DMS53 treated with DMSO at 0.1 percent for 48 hours (cell line): ENCODE measurements around the gene LUM.
A peak's percentile ranks its signal among the peaks of the same experiment; 100 is the strongest.

Source experiments
- DNase-seq: peaks from one replicate; lab custom pipeline; 2025; ENCODE audit not compliant: unreplicated experiment; lab: John Stamatoyannopoulos, UW

Gene LUM

DNA sequence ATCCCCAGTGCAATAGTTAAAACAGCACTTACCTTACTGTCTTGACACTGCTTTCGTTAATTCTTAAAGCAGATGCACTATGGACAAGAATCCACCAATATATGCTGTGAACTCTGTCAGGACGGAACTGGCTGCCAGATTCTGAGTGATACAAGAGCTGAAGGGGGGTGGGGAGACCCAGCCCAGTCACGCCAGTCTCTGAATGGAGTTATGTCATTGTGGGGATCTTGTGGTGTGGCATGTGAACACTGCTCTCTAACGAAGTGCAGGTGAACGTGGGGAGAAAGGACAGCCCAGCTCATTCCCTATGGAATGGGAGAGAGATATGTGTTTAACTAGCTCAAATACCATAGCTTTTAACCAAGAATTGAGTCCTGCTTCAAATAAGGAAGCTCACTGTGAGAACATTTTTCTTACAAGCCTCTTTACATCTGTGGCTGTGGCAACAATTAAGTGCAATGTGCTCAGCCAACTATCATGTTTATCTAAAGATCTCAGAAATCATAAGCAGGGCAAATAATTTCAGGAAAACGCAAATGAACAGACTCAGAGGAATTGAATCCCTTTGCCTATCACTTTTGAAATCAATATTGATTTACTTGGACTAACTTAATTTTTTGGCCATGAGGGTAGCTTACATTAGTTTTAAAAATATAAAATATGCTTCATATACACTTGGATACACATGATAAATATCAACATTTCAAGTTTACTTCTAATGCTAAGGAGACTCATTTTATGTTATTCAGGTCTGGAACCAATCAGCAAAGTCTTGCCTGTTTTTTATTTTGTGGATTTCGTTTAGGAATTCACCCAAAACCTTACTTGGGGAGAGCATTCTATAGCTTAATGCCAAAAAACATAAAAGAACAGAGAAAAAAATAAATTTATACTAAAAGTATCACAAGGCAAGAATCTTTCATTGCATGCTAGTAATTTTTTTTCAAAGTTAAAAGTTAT is at the start of gene LUM:
Gene LUM (minus strand): TSS at position 129 of the 960 bp plus-strand sequence. CDS start 2,515 bp downstream, outside the sequence.
- DNase-seq: no peak

DNA sequence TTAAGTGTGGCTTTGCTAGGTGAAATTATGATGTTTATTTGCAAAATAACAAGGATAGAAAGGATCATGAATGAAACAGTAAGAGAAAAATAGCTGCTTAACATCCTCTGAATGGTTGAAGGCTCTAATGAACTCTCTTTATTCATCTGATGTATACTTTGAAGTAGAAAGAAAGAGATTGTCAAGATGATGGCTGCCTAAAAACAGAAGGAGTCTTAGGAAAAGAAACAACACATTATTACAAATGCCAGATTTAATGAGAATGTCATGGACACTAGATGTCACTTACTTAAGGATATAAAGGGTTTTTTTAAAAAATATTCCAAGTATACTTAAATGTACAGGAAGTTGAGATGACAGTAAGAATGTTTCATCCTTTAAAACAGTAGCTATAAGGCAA is 49.7 kb upstream of the LUM start:
- no peak for DNase-seq

GRCh38 chr12:91155990-91156389 is 44.7 kb upstream of the LUM start:
- DNase-seq: no peak

DNA sequence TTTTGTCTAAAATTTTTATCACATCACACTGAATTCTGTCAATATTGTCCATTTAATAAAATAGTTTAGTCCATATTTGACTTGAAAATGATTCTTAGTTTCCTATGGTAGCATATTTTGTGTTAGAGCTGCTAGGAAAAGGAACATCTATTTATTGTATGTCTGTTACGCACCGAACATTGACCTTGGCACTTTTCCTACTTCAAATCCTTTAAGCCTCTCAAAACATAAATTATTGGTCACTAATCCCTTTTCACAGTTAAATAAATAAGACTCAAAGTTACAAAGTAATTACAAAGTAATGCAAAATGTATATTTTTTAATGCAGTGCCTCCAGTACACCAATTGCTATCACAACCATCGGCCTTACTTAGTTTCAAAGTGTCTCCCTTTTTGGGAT is 42.8 kb upstream of the LUM start:
- DNase-seq: no peak

DNA sequence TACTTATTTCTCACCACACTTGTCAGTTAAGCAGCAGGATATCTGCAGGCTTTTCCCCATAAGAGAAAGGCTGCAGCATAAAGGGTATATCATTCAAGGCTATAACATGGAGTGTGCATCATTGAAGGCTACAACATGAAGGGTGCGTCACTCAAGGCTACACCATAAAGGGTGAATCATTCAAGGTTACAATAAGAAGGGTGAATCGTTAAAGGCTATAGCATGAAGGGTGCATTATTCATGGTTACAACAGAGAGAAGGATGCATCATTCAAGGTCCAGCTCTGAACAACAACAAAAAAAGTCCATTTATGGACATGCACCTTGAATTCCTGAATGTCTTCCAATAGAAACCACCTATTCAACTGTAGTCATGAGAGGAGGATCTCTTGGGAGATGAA is 32.8 kb upstream of the LUM start:
- no peak for DNase-seq

DNA sequence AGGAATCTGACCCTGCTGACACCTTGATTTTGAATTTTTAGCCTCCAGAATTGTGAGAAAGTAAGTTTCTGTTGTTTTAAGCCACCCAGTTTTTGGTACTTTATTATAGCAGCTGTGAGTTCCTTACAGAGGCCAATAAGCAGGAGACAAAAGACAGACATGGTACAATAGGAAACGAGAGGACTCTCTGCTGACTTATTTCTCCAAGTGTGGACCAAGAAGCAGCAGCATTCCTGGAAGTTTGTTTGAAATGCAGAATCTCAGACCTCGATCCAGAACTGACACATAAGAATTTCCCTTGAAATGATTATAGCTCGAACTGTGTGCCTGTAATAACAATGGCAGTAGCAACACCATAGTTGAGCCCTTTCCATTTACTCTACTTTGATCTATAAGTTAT is 31.9 kb upstream of the LUM start:
- no peak for DNase-seq

DNA sequence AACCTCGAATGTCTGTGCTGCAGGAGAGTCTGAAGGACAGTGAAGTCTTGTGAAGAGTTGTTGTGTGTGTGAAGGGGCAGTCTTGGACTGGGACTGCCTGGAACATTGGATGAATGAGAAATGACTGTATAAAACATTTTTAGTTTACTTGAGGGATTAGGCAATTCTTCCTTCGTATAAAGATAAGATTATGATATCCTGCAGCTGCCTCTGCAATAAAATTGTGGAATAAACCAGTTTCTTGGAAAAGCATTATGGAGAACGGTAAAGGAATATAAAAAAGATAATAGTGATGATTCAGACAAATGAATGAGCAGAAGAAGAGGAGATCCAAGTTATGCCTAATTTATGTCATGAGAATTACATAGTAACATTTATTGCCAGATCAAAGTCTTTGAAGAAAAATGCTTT is 30.9 kb upstream of the LUM start:
- no peak for DNase-seq

- DNase-seq: no peak
These were observed 29.0 kb upstream of the LUM start for GRCh38 chr12:91140026-91140931.

DNA sequence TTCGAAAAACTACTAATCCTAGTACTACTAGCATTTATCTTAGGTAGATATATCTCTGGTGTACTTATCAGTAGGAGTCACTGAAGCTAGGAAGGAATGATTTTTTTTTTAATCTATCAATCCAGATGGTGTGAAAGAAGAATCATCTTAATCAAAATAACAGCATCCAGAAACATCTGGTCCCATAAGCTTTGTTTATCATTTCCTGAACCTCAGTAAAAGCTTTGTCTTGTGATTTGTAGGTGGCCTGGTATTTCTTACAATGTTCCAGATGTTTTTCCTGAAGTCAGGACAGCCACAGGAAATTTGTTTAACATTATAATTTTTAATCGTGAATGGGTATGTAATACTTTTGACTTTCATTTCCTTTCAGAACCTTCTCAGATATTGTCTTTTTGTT is 28.0 kb upstream of the LUM start:
- no peak for DNase-seq

DNA sequence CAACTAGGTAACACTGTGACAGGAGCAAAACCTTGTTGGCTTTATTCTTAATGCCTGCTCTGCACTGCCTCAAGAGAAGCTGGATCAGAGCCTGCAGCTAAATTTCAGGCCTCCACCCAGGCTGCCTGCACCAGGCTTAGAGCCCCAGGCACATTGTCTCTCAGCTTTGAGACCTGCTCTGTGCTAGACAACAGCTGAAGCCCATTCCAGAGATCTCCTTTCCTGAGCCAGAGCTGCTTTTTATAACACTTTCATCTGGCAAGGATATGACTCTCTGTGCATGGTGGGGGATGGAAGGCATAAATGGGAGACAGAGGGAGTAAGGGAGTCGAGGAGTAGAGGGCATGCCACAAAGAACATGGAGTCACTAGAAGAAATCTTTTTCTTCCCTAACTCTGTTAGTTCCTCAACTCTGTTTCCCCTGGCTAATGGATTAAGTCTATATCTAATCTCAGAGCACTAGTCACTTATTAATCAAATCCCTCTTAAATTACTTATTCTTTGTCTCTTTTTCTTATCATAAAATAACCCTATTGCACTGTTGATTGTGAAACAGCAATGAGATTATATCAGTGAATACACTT is 27.1 kb upstream of the LUM start:
- DNase-seq: no peak

- DNase-seq: no peak
These were observed 22.6 kb upstream of the LUM start for GRCh38 chr12:91133871-91134270.

- no peak for DNase-seq
These were observed 18.5 kb upstream of the LUM start for GRCh38 chr12:91129662-91130362.

DNA sequence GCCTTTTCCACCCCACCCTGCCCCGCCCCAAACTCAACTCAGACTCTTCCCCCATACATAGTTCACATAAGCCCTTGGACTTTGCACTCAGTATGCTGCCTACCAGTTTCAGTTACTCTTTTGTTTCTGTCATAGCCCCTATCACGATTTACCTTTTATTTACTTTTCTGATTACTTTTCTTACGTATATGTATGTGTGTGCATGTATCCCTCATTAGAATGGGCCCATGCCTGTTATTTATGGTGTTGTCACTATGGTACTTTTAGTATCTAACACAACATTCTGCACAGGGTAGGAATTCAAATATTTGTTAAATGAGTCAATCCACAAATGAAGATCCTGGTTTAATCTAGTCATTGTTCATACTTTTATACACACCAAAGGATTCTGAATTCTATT is 16.5 kb upstream of the LUM start:
- DNase-seq: peak; percentile 41

DNA sequence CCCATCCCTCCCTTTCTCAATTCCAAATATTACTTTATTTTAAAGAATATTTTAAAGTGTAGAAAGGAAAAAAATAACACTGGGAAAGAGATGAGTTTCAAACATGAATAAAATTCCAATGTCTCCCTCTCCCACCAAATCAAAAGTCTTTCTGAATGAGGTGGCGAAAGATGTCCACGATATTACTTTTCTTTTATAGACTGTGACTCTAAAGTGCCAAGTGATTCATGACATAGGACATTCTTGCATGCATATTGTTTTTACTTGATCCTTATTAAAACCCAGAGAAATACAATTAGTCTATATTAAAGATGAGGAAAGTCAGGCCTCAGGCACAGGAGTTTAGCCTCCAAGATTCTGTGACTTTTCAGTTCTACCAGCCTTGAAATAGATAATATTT is 16.0 kb upstream of the LUM start:
- DNase-seq: no peak

GRCh38 chr12:91126516-91126915 is 15.2 kb upstream of the LUM start:
- no peak for DNase-seq

GRCh38 chr12:91123236-91123916 is 12.1 kb upstream of the LUM start:
- DNase-seq: no peak

- DNase-seq: no peak
These were observed 9.5 kb upstream of the LUM start for GRCh38 chr12:91120781-91121180.

DNA sequence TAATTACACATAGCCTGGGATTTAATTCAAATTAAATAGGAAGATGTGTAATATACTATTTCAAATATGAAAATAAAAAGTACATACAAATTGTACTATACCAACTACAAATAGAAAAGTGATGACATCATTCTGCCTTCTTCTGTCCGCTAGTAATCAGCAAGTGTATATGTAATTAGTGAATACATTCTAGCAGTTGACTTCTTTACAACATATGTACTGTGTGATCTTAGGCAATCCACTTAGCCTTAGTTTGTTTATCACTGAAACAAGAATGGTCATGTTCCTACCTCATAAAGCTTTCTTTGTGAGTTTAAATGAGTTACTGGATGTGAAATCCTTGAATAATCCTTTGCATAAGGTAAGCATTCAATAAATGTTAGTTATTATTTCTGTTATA is 7.8 kb upstream of the LUM start:
- DNase-seq: no peak

- no peak for DNase-seq
These were observed 2.3 kb upstream of the LUM start for GRCh38 chr12:91113621-91114020.

- DNase-seq: no peak
These were observed 876 bp downstream of the LUM start for GRCh38 chr12:91110311-91110924.
